GM18499 (cell line): ENCODE data around the gene PIGK.
"Not testable (repeated sequence)": the region's sequence is repeated elsewhere in the genome, so short reads cannot be mapped to it uniquely, and the experiment has no call there.

ENCODE experiments used
- ATAC-seq: cut with Tn5 transposase; IDR thresholded peaks from one replicate; pipeline ENCODE4 v1.9.1; 2021; ENCODE audit warnings: moderate number of reproducible peaks; ENCODE audit not compliant: insufficient read depth, unreplicated experiment

The PIGK gene

GRCh38 chr1:77219166-77219887, at the start of gene PIGK:
Gene PIGK (minus strand): TSS chr1:77219430. CDS start chr1:77219402, 28 bp downstream.
- ATAC-seq: peak; percentile 94

GRCh38 chr1:77267035-77267434, 47.8 kb upstream of the PIGK start:
- no peak for ATAC-seq

- no peak for ATAC-seq
These were observed 46.0 kb upstream of the PIGK start for GRCh38 chr1:77265180-77265579.

GRCh38 chr1:77263708-77264107, 44.5 kb upstream of the PIGK start:
- no peak for ATAC-seq

- ATAC-seq: no peak
These were observed 34.0 kb upstream of the PIGK start for GRCh38 chr1:77253211-77253610.

GRCh38 chr1:77250126-77250525, 30.9 kb upstream of the PIGK start:
- no peak for ATAC-seq

GRCh38 chr1:77245830-77246229, 26.6 kb upstream of the PIGK start:
- no peak for ATAC-seq

- no peak for ATAC-seq
These were observed 20.1 kb upstream of the PIGK start for GRCh38 chr1:77239311-77239710.

GRCh38 chr1:77238462-77238861, 19.2 kb upstream of the PIGK start:
- no peak for ATAC-seq

GRCh38 chr1:77234943-77235342, 15.7 kb upstream of the PIGK start:
- no peak for ATAC-seq

GRCh38 chr1:77234096-77234495, 14.9 kb upstream of the PIGK start:
- ATAC-seq: no peak

GRCh38 chr1:77232829-77233228, 13.6 kb upstream of the PIGK start:
- ATAC-seq: no peak

GRCh38 chr1:77230051-77230450, 10.8 kb upstream of the PIGK start:
- no peak for ATAC-seq

- ATAC-seq: no peak
These were observed 9.6 kb upstream of the PIGK start for GRCh38 chr1:77228836-77229235.

- no peak for ATAC-seq
These were observed 8.2 kb upstream of the PIGK start for GRCh38 chr1:77227381-77227780.

GRCh38 chr1:77222496-77222895, 3.3 kb upstream of the PIGK start:
- ATAC-seq: no peak

- ATAC-seq: no peak
These were observed 1.6 kb upstream of the PIGK start for GRCh38 chr1:77220687-77221463.

- peak; percentile 16 for ATAC-seq
These were observed 609 bp downstream of the PIGK start for GRCh38 chr1:77218477-77219165.

- ATAC-seq: not testable (repeated sequence)
These were observed 15.2 kb downstream of the PIGK start for GRCh38 chr1:77204043-77204442.

GRCh38 chr1:77202751-77203150, 16.5 kb downstream of the PIGK start:
- ATAC-seq: no peak

- no peak for ATAC-seq
These were observed 18.4 kb downstream of the PIGK start for GRCh38 chr1:77200806-77201205.
